Astrocyte of the hippocampus (primary cell): Measurements from ENCODE around the gene TMEM106C.
A peak's percentile ranks its signal among the peaks of the same experiment; 100 is the strongest.

Source experiments
- DNase-seq: peaks from one replicate; pipeline ENCODE4 v3.0.0; 2011; ENCODE audit warnings: low read depth, low spot score

Gene TMEM106C

DNA sequence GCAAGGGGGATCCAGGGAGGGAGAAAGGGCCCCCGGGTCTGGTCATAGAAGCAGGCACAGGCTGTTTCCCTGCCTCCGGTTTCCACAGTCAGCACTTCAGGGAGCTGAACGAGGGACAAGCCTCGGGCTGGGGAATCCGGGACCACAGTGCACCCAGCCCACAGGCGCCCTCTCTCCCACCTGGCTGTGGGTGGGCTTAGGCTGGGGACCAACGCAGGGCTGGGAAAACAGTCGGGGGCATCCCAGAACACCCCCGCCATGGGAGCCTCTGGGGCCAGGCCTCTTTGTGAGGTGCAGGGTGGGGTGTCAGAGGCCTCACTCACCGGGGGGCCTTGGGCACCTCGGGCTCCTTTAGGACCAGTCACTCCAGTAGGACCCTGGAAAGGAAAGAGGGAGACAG lies 16.3 kb downstream of the TMEM106C start:
- no peak for DNase-seq

DNA sequence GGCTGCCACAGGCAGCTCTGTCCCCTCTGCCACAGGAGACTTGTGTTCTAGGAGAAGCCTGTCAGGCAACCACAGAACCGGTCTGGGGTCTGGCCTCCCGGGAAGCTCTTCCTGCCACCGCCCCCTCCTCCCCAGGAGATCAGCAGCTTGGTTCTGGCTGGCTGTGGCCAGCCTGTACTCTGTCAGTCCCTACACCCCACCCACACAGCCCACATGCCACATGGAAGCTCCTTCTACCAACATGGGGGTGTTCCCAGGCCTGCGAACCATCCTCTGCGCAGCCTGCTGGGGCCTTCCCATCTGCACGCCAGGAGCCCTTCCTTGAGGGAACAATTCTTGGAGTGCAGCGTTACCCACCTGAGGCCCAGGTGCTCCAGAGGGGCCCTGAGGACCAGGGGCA lies 16.8 kb downstream of the TMEM106C start:
- no peak for DNase-seq

DNA sequence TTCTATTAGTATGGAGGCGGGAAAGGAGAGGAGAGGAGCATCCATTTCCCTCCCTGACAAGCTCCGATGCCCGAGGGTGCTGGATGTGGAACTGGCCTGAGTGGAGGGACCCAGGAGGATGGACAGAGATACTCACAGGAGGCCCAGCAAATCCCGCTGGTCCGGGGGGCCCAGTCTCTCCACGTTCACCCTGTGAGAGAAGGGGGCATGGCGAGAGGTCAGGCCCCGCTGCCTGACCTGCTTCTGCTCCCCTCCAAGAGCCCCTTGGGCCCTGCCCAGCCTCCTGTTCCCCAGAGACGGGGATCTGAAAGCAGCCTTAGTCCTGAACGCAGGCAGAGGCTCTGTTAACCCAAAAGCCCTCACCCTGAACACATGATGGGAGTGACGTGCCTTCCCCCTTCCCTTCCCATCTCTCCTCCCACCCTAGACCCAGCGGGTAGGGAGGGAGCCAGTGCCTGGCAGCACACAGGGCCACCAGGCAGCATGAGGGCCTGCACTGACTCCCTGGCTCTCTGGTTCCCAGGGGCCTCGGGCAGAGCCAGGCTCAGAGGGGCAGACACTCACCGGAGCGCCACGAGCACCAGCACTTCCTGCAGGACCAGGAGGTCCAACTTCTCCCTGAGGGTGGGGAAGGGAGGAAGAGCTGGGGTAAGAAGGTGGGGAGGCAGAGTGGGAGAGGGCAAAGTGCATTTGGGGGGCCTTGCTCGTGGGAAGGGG lies 17.5 kb downstream of the TMEM106C start:
- no peak for DNase-seq

DNA sequence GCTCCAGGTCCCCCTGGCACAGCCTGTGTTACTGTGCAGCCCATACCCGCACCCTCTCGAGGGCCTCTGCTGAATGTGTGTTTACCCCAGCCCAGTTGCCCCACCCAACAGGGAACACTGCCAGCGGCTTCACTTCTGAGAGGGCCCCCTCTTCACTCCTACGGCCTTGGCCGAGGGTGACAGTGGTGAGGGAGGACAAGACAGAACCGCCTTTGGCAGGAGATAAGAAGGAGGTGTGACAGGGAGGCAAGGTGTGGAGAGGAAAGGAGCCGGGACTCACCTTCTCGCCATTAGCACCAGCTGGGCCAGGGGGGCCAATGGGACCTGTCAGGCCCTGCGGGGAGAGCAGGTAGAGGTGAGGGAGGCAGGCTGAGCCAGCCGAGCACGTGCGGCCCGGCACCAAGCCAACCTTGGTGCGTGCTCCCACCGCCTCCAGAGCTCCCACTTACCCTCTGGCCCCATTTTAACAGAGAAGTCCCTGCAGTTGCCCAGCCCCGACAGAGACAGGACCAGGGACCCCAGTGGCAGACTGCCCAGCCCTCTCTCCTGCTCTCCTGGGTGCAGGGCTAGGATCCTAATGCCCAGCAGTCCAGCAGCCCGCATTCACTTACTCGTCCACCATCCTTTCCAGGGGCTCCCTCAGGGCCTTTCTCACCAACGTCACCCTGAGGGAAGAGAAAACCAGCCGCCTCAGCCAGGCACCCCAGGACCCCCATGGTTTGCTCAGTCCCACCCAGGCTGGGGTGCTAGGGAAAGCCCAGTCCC lies 18.3 kb downstream of the TMEM106C start:
- no peak for DNase-seq

DNA sequence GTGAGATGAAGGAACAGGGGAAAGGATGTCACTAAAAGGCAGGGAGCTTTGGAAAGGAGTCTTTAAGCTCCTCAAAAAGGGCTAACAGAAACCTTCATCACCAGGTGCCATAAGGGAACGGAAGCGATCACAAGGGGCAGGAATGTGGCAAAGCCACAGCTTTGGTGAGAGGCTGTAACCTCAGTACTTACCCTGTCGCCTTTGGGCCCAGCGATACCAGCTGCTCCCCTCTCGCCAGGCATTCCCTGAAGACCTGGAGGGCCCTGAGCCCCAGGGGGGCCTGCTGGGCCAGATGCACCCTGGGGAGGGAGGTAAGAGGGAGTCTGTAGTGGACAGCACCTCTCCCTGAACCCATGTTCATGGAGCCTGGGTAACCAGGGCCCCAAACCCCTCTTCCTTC lies 18.9 kb downstream of the TMEM106C start:
- no peak for DNase-seq

DNA sequence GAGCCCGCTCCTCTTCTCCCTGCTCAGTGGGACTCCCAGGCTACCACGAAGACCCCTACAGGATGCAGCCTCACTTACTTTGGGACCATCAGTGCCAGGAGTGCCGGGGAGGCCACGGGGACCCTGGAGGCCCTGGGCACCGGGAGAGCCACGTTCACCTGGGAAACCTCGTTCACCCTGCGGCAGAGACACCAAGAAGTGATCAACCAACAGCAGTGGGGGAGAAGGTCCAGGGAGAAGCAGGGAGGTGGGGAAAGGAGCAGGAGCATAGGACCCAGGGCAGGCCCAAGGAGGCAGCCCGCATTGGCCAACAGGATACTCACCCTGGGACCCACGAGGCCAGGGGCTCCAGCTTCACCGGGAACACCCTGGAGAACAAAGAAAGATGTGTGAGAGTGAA lies 19.4 kb downstream of the TMEM106C start:
- DNase-seq, result no peak

DNA sequence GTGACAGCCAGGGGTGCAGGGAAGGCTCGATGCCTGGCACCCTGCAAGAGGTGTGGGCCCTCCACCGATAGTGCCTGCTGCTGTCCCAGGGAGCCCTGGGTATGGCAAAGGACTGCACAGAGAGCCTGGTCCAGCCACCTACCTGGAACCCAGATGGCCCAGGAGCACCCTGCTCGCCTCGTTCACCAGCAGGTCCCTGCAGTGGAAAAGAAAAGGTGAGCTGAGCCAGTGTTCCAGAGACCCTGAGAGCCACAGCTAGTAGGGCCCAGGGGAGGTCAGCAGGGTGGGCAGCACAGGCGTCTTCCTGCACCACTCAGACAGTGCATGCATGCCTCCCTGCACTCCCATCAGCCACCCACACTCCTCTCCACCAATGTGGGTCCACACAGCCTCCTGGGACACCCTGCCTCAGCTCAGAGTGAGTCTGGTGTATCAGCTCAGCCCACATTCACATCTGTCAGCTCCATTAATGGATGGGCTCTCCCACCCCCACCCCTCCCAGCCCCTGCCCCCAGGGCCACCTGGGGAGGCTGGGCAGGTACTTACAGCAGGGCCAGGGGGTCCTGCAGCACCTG lies 20.2 kb downstream of the TMEM106C start:
- no peak for DNase-seq

DNA sequence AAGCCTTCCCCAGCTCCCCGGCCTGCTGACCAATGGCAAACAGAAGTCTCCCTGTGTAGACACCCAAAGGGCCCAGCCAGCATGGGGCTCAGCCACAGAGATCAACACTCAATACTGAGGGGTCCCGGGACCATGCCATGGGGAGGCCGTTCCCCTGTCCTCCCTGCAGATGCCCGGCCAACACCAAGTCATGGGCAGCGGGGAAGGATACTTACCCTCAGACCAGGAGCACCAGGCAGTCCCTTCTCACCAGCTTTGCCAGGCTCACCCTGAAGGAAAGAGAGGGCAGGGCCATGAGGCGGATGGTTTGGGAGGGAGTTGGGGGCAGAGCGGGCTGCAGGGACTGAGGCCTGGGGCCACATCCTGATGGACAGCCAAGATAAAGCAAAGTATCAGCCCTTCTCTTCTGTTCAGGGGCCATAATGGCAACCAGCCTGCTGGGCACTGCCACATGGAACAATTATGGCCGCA lies 21.0 kb downstream of the TMEM106C start:
- no peak for DNase-seq

DNA sequence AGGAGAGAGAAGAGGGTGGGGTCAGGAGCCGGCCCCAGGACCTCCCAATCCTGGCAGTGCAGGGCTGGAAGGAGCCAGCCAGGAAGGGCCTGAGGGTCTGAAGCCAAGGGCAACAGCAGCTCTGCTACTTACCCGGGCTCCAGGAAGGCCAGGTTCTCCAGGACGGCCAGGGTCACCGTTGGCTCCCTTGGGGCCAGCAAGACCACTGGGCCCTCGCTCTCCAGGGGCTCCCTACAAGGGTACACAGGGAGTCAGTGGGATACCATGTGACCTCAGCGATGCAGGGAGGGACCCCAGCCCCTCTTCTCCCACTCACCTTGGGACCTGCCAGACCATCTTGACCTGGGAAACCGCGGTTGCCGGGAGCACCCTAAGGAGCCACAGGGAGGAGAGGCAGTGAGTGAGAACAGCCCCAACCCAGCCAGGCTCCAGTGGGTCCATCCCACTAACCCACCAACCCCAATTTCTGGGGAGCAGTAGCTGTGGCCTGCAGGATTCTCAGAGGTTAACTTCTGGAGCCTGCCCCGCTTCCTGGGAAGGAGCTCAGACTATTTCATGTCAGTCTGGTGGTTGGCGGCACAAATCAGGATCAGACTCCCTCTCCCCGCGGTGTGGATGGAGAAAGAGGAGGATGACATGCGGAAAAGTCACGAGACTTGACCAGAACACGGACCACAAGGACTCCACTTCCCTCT lies 22.3 kb downstream of the TMEM106C start:
- DNase-seq, result no peak

DNA sequence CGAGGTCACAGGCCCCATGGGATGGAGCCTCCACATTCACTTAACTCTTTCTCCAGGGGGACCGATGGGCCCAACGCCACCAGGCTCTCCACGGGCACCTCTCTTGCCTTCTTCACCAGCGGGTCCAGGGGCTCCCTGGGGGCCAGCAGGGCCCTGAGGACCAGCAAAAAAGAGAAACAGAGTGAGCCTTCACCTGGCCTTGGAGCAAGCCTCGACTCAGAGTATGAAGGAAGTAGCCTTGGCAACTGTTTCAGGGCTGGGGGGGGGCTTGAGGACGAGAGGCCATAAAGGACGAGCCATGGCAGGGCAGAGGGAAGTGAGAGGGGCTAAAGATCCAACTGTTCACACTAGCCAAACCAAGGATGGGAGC lies 22.9 kb downstream of the TMEM106C start:
- DNase-seq, result no peak

DNA sequence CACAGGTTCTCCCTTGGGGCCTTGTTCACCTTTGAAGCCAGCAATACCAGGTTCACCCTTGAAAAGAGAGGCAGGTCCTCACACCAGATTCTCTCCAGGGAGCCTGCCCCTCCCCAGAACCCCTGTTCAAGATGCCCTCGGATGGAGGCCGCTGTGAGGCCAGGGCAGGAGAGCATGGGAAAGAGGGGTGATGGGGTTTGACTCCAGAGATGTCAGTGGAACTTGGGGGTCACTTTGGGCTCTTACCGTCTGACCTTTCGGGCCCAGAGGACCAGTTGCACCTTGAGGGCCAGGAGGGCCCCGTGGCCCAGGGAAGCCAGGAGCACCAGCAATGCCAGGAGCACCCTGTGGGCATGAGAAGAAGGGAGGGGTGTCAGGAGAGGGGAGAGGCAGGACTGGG lies 23.4 kb downstream of the TMEM106C start:
- no peak for DNase-seq

DNA sequence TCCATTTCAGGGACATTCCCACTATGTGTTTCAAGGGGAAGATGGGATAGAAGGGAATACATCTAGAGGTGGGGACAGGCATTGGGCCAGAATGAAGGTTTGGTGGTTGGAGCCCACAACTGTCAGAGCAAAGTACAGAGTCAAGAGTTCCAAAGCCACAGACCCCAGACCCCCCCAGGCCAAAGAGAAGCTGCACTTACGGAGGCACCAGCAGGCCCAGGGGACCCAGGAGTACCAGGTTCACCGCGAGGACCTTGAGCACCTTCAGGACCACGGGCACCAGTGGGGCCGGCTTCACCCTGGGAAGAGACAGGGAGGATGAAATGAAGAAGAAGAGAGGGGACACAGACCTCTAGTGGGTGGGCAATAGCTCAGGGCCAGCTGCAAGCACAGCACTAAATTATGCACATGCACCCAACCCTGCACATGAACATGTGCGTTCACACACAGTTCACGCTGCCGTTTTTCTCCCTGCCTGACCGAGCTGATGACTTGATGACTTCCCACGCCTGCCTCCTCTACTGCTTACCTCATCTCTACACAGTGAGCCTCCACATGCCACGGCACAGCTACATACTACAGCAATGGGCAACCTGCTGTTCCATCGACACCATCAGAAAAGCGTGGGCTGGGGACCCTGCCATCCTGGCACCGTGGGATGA lies 24.1 kb downstream of the TMEM106C start:
- no peak for DNase-seq

DNA sequence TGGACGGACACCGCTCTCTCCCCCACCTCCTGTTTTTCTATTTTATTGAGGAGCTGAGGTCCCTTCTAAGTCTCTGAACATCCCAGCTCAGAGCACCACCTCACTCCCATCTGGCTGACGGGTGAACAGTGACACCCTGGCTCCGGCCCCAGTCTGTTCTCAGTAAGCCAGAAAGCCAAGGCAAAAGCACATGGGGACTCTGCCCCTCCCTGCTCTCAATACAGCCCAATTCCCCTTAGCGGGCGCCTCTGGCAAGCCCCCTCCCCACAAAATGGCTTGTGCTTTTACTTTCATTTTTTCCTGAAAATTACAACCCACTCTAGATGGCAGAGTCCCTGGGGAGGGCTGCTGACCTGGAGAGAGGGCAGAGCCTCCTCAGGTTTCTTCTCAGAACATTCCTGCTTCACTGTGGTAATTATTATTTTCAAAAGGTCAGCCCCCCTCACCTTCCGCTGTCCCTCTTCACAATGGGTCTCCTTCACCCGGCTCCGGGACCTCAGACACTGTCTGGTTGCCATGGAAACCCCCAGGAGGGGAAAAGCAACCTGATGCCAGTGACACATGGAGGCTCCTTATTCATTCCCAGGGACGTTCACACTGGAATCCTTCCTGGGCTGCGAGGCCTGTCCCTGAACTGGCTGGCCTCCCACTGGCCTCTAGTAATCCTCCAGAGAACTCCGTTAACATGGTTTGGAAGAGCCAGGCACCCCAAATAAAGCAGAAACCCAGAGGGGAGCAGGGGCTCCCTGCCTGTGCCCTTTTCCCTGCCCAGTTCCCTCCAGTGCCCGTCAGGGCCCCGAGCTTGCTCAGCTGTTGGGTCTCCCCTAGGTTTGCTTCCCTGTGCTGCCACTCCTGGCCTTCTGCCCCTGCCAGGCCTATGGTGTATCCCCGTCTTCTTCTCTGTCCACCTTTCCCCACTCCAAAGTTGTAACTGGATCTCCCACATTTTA lies 25.0 kb downstream of the TMEM106C start:
- DNase-seq, result peak; percentile 67

DNA sequence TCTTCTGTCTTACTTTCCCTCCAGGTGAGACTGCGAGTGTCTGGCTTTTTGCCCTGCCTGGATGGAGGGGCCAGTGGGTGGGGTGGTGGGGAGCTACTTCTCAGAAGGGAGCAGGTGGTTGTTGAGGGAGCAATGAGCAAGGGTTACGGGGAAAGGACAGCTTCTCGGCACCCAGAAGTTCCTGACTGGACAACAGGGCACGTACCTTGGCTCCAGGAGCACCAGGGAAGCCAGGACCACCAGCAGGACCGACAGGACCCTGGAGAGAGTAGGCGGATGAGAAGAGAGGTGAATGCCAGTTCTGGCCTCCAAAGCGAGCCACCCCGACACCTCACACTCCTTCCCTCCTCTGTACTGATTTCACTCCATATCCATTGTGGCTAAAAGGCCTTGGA lies 25.6 kb downstream of the TMEM106C start:
- no peak for DNase-seq

DNA sequence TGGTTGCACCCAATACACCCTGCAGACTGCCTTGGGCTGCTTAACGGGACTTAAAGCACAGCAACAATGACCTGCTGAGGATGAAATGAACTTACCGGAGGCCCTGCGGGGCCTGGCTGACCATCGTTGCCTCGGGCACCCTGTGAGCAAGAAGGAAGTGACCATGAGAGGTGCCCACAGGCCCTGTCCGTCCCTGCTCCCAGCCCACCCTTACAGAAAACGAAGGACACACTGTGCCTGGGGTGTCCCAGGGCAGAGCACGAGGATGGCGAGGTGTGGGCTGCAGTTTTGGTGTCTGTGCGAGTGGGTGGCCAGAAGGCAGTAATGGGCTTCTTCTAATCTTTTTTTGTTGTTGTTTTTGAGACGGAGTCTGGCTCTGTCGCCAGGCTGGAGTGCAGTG lies 26.3 kb downstream of the TMEM106C start:
- DNase-seq, result no peak

DNA sequence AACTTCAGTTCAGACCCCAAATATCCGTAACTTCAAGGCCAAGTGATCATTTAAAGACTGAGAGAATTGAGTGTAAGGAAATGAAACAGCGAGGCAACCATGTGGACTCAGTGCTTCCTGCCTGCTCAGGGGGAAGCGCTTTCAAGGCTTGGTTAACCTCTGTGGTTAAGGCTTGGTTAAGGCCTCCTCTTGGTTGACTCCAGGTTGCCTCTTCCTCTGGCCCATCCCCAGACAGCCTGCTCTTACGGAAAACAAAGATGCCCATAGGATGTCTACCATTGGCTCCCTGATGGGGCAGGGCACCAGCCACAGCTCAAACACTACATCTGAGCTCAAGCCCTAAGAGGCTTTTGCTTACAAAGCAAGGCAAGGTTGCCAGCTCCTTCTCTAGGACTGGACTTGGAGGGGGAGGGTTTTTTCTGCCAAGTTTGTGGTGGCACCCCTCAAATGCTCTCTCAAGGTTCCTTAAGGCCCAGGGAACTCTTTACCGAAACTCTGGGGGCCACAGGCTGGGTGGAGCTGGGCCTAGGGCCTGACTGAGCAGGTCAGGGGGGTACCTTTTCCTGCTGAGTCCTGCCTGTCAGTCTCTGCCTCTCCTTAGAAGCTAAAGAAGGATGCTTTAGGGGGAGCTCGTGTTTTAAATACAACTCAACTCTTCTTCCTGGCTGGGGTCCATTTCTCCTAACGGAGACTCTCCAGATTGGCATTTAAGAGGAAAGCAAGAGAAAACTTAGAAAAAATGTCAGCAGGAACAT lies 27.1 kb downstream of the TMEM106C start:
- DNase-seq, result no peak

DNA sequence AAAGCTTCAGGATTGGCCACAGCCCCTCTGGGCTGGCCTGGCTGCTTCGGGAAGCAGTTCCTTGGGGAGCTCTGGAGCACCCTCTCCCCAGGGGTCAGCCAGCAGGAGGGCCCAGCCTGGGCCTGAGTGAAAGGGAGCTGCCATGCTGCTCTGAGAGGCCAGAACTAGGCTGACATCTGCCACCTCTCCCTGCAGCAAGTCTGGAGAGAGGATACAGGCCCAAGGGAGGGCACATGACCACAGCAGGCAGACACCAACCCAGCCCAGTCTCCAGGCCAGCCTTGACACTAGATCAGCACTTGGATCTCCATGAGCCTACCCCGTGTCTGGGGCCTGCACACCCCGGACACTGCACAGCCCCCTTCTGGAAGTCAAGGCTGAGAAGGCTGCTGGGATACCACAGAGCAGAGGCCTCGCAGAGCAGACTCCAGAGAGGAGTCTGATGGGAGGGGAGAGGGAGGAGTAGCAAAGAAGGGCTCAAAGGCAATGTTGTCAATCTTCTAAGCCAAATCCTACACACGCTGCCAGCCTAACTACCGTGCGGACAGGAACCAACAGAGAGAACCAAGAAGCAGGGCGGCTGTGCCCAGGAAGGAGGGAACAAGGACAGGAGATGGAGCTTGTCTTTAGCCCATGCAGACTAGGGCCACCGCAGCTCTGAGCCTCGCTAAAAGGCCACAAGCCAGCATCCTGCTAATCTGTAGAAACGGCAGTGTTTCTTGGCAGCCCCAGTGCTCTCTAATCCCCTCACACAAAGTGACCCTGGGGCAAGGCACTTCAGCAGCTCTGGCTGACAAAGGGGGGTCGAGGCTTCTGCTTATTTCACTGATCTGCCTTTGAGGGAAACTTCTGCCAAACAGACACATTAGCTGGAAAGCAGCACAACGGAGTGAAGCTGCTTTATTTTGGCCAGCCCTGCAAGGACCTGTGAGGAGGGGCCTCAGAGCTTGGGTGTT lies 28.0 kb downstream of the TMEM106C start:
- no peak for DNase-seq

DNA sequence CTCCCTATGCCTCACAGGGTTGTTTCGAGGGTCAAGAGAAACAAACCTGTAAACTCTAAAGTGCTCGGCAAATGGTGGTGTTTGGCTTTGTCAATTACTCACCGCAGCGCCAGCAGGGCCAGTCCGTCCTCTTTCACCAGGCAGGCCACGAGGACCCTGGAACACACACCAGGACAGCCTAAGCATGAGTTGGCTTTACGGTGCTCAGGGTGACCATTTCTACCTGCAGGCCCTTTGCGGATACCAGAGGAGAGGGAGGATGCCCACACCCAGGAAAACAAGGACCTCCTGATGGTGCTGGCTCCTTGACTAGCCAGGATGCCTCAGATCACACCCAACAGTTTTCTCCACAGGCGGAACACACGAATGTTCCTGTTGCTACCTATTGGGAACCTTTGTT lies 29.4 kb downstream of the TMEM106C start:
- no peak for DNase-seq

DNA sequence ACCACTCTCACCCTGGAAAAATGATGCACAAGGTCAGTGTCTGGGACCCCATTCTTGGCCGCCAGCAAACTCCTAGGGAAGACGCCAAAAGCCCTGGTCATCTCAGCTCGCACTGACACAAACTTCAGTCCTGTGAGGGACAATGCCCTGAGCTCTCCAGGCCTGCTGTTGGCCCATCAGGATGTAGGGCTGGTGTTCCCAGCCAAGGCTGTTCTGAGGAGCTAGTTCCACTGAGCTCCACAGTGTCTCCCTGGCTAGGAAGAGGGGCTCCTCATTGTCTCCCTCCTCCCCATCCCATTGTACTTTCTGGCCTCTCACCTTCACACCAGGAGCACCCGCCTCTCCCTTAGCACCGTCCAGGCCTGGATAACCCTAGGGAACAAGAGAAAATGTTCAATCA lies 30.1 kb downstream of the TMEM106C start:
- DNase-seq, result no peak
